K562 (cell line): ENCODE results near the gene CACNA1C. TPM values are rescaled to one million over a fixed set of nuclear protein-coding genes. Genes with fewer than 3 reads are reported as not detected.
A peak's percentile ranks its signal among the peaks of the same experiment; 100 is the strongest.

Experiments used
- ATAC-seq: fragments of 200-7000 bp; cut with Tn5 transposase; 3 replicates; pipeline ENCODE4 v1.9.1; 2020; ENCODE audit warnings: moderate library complexity
- BruUV-seq: library from RNA; stranded (reverse); fragments of 400-500 nt; replicated peaks from 2 replicates; lab custom pipeline; 2021; lab: Mats Ljungman, UMichigan
- CTCF ChIA-PET: fragments of 300-600 bp; formaldehyde crosslinking; extraction: SDS; loops from one replicate; lab custom pipeline; 2021; ENCODE audit warnings: low intra/inter-chr PET ratio; lab: Yijun Ruan, JAX
- POLR2A ChIA-PET: fragments of 300-600, 350-650 bp; sonication (Branson Sonifier 250); formaldehyde crosslinking; extraction: SDS; loops from one replicate; lab custom pipeline; 2021; ENCODE audit warnings: antibody characterized with exemption, inconsistent platforms; lab: Yijun Ruan, JAX
- DNase-seq, 4 experiments: peaks; one replicate each; pipeline versions ENCODE4 v3.0.0 to v3.0.0-alpha.2; 2011 to 2018; ENCODE audit warnings: low spot score in 3 of 4, mixed read lengths in 3 of 4; ENCODE audit errors: extremely low read depth in 1 of 4
- FAIRE-seq: peaks from 2 replicates; lab custom pipeline; 2011; peaks lifted over from hg19 to GRCh38; lab: Jason Lieb, UNC
- H2AFZ ChIP-seq: 2 replicates; pipeline ENCODE4 v1.6.0; 2011; ENCODE audit warnings: low read depth, low read length, control low read depth, inconsistent platforms
- H3K27ac ChIP-seq: fragments of 200-600 bp; 3 replicates; pipeline ENCODE4 v1.8.0; 2011; ENCODE audit warnings: low read depth, mild to moderate bottlenecking, control low read depth, inconsistent platforms, low read length, moderate library complexity, mixed read lengths; ENCODE audit errors: extremely low read depth
- H3K27me3 ChIP-seq, 2 experiments: fragments of 300-600 bp in 1 of 2; 2 replicates in 1 of 2; 3 replicates in 1 of 2; pipeline versions ENCODE4 v1.6.0 to v1.8.0; 2011; ENCODE audit warnings: inconsistent platforms in 2 of 2, low read length in 2 of 2, mild to moderate bottlenecking in 1 of 2, mixed read lengths in 1 of 2, moderate library complexity in 1 of 2; ENCODE audit not compliant: control insufficient read depth in 2 of 2, insufficient read depth in 2 of 2
- H3K36me3 ChIP-seq: fragments of 300-600 bp; 3 replicates; pipeline ENCODE4 v1.8.0; 2011; ENCODE audit warnings: mild to moderate bottlenecking, low read length, inconsistent platforms; ENCODE audit not compliant: control insufficient read depth, insufficient read depth
- H3K4me1 ChIP-seq, 2 experiments: fragments of 200-600 bp in 1 of 2; replicated peaks in 1 of 2; 2 replicates in 1 of 2; 3 replicates in 1 of 2; pipeline versions ENCODE4 v1.5.1 to v1.8.0; 2011; ENCODE audit warnings: inconsistent platforms in 2 of 2, low read length in 2 of 2, mild to moderate bottlenecking in 1 of 2, mixed read lengths in 1 of 2, moderate library complexity in 1 of 2; ENCODE audit not compliant: control insufficient read depth in 2 of 2, insufficient read depth in 2 of 2
- H3K4me2 ChIP-seq: 2 replicates; pipeline ENCODE4 v1.6.1; 2011; ENCODE audit warnings: low read length, control low read depth, inconsistent platforms, mixed read lengths; ENCODE audit not compliant: insufficient read depth
- H3K4me3 ChIP-seq: fragments of 200-600 bp; sonication (generic), shearing (Covaris generic); 2 replicates; pipeline ENCODE4 v1.5.1; 2016; ENCODE audit warnings: control low read depth, inconsistent platforms
- H3K79me2 ChIP-seq: fragments of 200-600 bp; 3 replicates; pipeline ENCODE4 v1.8.0; 2011; ENCODE audit warnings: low read length, inconsistent platforms; ENCODE audit not compliant: control insufficient read depth, insufficient read depth
- H3K9ac ChIP-seq, 2 experiments: 2 replicates each; pipeline versions ENCODE4 v1.6.0 to v1.6.1; 2011; ENCODE audit warnings: low read depth in 2 of 2, low read length in 2 of 2, control low read depth in 1 of 2, inconsistent platforms in 1 of 2, mild to moderate bottlenecking in 1 of 2, mixed read lengths in 1 of 2; ENCODE audit not compliant: insufficient read depth in 1 of 2
- H3K9me1 ChIP-seq: one replicate; pipeline ENCODE4 v1.6.0; 2011; ENCODE audit warnings: inconsistent platforms, mild to moderate bottlenecking, low read length, moderate library complexity; ENCODE audit not compliant: control insufficient read depth, insufficient read depth
- H3K9me3 ChIP-seq: replicated peaks from 2 replicates; pipeline ENCODE4 v1.5.1; 2011; ENCODE audit warnings: low read depth, low read length, inconsistent platforms; ENCODE audit not compliant: control insufficient read depth, insufficient read depth
- H4K20me1 ChIP-seq: replicated peaks from 2 replicates; pipeline ENCODE4 v1.6.1; 2011; ENCODE audit warnings: low read length, inconsistent platforms, mixed read lengths; ENCODE audit not compliant: control insufficient read depth, insufficient read depth
- BHLHE40 ChIP-seq: IDR thresholded peaks from 2 replicates; pipeline ENCODE4 v1.6.1; 2011; ENCODE audit warnings: low read length, improper control_type of control experiment
- CBFA2T3 ChIP-seq: fragments of 450-650 bp; IDR thresholded peaks from 2 replicates; pipeline ENCODE4 v1.6.1; 2017
- CHCHD3 ChIP-seq: fragments of 250-450 bp; sonication (Bioruptor Pico); IDR thresholded peaks from 2 replicates; pipeline ENCODE4 v2.1.2; 2022; ENCODE audit warnings: mild to moderate bottlenecking
- TCFL5 ChIP-seq: fragments of 250-450 bp; sonication (Bioruptor Pico); conservative IDR thresholded peaks from 2 replicates; pipeline ENCODE4 v1.6.1; 2021; ENCODE audit warnings: mild to moderate bottlenecking, moderate library complexity, matching md5 sums
- WGBS: fragments of 100-300 bp; shearing (Covaris generic); methylation state at CpG from one replicate; pipeline ENCODE4 v1.1.6; 2016; ENCODE audit warnings: low coverage, mixed read lengths; ENCODE audit not compliant: insufficient coverage; ENCODE audit errors: missing lambda C conversion rate; 5-methylcytosine and 5-hydroxymethylcytosine counted together
- in situ Hi-C: fragments of 300-500 bp; cut with MboI; formaldehyde crosslinking; loops from 4 replicates; pipeline ENCODE4 v1.15.0; 2018; ENCODE audit warnings: inconsistent platforms, mixed read lengths
- intact Hi-C: fragments of 100-400 bp; cut with micrococcal nuclease; formaldehyde crosslinking; loops from 2 replicates; pipeline ENCODE4 v1.14.2; 2022
- polyA plus RNA-seq, 8 experiments: library from polyadenylated mRNA; depleted of rRNA in 4 of 8; stranded (reverse) in 5 of 8; unstranded in 3 of 8; fragments of >200 nt; fragmentation: Nextera tagmentation in 2 of 8; fragmentation: Illumina TruSeq in 1 of 8; extraction: Ambion mirVana in 2 of 8; extraction: Trizol in 1 of 8; gene quantifications; 2 replicates each; pipeline versions ENCODE4 v1.2.1 to v1.2.3, GENCODE V29; 2011 to 2014; ENCODE audit warnings: inconsistent platforms in 1 of 8, missing spikeins in 1 of 8
- total RNA-seq, 7 experiments: library from RNA; depleted of rRNA in 6 of 7; stranded (reverse); fragments of >200 nt in 6 of 7; fragmentation: Illumina TruSeq in 2 of 7; extraction: Trizol in 2 of 7; gene quantifications; 2 replicates each; pipeline versions ENCODE4 v1.2.1 to v1.2.3, GENCODE V29; 2011 to 2021; ENCODE audit warnings: low replicate concordance in 1 of 7

The CACNA1C gene
- total and polyA plus RNA-seq, 9 of the 15 experiments (the other 6 are each of a cell fraction or from before 2014, with no cell fraction given): not detected

- TF ChIP-seq CHCHD3 (CRISPR knock-in tag): no peak
These were observed 88.2 kb downstream of the CACNA1C start (continued) for GRCh38 chr12:2140858-2141519.

GRCh38 chr12:2142068-2142467 is 89.3 kb downstream of the CACNA1C start:
- no peak for FAIRE-seq
- ChIA-PET CTCF (no interaction called here), POLR2A (interaction anchor here (0.6 kb wide), 1 partner anchor 698 kb away, joined by 3 read pairs; no protein-coding TSS in a partner anchor)
- 2% methylated on average over 9 of the region's 10 CpGs for WGBS
- intact Hi-C loops: no loop called here
- no peaks in the 10 kb centered on the region for H4K20me1 ChIP-seq
- H2AFZ ChIP-seq: no peak overlapping the region
- TF ChIP-seq CBFA2T3: peak; percentile 16; the same call in 1 of the 2 replicates
- peak; percentile 25; the same call in 1 of the 2 replicates for TF ChIP-seq BHLHE40
- TF ChIP-seq TCFL5 (CRISPR knock-in tag): no peak
- H3K36me3 ChIP-seq: no peaks in the 10 kb centered on the region
- no peaks in the 10 kb centered on the region for H3K79me2 ChIP-seq
- no TSS peak for BruUV-seq
- in situ Hi-C loops: no loop called here
- ATAC-seq: no peak
- no peak for DNase-seq
- H3K4me2 ChIP-seq: 0 out of 2 replicates have a peak overlapping the region, but pooled peaks have one; percentile 21
- no peak overlapping the region for H3K4me3 ChIP-seq
- no peaks in the 10 kb centered on the region for H3K9me1 ChIP-seq
- H3K27ac ChIP-seq: no peak overlapping the region
- H3K9ac ChIP-seq: no peak overlapping the region
- peaks cover 3 to 29% of the 10 kb centered on the region in 2 experiments; a peak in 3 of 5 replicates for H3K27me3 ChIP-seq
- no peaks in the 10 kb centered on the region for H3K9me3 ChIP-seq
- no peaks in the 10 kb centered on the region; a peak in 1 of 5 replicates for H3K4me1 ChIP-seq
